ENCODE results near the gene PRPS1L1.

Gene PRPS1L1

DNA sequence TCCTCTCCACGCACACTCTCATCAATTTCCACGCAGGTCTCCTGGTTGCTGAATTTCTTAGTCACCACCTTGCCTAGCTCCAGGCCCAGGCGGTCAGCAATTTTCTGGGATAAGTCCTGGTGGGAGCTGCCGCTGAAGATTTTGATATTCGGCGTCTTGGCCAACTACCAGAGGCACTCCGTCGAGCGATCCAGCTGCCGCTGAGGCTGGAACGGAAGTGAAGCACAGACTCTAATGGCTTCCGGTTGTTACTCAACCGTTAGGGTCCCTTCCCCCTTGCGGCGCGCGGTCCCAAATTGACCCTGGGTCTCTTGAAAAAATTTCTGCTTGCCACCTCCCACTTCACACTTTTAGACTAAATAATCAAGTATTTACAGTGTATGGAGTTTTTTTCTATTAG is at the start of gene PRPS1L1:
PRPS1L1 (minus strand) TSS at position 219 of the 400 bp plus-strand sequence.
- DNase-seq: no peak

DNA sequence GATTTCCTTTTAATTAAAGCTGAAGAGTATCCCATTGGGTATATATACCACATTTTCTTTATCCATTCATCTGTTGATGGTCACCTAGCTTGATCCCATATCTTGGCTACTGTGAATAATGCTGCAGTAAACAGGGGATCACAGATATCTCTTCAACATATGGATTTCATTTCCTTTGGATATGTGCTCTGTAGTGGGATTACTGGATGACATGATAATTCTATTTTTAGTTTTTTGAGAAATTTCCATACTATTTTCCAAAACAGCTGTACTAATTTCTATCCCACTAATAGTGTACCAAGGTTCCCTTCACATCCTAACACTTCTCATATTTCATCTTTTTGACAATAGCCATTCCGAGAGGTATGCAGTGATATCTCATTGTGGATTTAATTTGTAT is 48.8 kb upstream of the PRPS1L1 start:
- DNase-seq: no peak

DNA sequence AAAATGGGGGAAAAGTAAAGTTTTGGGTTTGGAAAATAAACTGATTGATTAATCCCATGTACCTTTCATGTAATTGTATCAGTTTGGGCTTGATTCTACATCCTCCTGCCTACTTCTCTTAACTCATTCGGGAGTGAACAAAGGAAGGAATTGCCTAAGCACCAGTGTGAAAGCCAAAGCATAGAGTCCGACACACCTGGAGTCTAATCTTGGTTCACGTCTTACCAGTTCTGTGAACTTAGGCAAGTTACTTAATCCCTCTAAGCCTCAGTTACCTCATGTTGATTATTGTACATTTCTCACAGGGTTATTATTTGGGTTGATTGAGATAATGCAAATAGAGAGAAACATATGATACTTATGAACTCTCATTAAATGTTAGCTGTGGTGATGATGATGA is 41.1 kb upstream of the PRPS1L1 start:
- no peak for DNase-seq

DNA sequence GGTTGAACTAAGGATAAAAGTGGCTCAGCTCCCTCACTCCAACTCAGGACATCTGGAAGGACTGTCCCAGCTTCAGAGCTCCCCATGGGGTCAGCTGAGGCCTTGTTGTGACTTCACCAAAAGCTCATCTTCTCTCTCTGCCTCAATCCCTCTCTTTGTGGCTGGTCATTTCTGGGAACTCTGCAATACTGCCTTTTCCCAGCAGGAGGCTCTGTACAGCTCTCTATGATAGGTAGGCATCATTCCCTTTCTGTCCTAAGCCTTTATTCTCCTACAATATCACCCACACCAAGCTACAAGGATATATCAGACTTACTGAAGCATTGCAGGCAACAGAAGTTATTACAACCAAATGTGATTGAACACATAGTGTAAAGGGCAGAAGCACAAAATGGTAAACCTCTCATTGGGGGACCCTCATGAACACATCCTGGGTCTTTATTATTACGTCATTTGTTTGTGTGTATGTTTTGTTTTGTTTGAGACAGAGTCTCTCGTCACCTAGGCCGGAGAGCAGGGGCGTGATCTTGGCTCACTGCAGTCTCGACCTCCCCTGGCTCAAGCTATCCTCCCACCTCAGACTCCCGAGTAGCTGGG is 36.7 kb upstream of the PRPS1L1 start:
- no peak for DNase-seq

DNA sequence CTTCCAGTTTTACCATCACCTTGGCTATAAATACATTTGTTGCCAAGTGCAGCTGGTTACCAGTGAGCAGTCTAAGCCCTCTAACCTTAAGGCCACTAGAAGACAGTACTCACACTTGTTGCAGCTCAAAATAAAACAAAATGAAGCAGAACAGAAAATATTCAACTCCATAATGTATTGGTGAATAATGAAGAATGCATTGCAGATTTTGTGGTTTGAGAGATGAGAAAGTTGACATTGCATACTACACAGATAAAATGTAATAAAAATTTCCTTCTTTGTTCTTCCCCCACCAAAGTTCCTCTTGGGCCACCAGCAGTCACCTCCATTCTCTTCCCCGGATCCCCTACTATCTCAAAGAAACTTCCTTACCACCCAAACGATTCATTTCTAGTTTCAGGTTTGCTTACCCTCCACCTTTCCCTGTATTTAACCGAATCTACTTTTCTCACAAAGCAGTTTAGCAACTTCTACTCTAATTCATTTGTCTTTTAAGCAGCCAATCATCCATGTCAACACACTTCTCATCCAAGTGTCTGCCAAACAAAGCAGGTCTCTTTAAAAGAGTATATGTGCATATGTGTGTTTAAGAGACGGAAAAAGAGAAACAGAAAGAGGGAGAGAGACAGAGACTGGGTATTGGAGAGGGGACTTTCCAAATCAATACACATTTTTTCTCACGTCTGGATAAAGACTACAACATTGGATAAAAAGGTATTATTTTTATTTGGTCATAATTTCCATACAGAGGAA is 35.7 kb upstream of the PRPS1L1 start:
- DNase-seq: no peak

DNA sequence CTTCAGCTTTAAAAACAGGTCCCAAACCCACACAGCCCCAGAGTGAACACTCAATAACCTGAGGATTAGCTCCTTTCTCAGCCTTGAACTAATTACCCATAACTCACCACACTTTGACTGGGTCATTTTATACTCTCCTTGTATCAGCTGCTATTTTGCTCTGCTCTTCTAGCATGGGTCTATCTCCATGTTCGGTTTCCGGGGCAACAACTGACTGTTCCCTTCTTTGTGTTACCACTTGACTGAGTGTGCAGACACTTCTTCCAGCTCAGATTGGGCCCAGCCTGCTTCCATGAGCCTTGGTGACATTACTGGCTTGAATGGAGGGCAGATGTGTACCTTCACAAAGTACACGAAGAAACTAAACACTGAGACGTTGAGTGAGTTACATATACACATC is 31.5 kb upstream of the PRPS1L1 start:
- DNase-seq: no peak

DNA sequence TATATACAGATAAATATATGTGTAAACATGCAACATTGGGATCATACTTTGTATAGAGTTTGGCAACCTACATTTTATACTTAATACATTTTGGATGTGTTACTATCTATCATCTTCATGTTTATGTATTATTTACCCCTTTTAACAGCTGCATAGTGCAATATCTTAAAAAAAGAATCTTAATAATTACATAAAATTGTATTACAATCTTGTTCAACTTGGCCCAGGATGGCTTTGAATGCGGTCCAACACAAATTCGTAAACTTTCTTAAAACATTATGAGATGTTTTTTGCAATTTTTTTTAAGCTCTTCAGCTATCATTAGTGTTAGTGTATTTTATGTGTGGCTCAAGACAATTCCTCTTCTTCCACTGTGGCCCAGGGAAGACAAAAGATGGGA is 26.3 kb upstream of the PRPS1L1 start:
- no peak for DNase-seq

DNA sequence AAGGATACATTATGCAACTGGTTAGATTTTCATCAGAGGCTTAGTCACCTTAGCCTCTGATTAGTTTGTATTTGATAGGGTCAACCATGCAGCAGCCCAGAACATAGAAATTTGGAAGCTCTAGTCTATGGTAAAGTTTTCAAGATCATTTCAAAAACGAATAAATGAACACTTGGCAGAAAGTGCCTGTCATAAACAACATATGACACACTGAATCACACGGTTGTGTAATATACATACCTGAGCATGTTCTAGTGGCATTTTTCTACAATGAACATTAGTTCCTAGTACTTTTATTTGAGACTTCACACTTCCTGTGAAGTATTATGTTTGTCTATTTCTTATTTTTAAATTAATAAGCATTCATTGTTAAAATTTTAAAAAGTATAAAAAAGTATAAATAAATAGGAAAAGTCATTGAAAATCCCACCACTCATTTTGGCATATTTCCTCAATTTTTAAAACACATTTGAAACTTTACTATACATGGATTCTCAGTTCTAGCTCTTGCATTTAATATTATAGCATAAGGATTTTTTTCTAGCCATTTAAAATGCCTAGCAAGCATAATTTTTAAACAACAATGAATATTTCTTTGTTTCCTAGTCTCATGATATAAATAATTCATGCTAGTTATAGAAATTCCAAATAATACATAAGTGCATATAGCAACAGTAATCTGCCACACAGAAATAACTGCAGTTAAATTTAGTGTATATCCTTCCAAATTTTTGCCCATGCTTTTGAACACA is 25.7 kb upstream of the PRPS1L1 start:
- no peak for DNase-seq

DNA sequence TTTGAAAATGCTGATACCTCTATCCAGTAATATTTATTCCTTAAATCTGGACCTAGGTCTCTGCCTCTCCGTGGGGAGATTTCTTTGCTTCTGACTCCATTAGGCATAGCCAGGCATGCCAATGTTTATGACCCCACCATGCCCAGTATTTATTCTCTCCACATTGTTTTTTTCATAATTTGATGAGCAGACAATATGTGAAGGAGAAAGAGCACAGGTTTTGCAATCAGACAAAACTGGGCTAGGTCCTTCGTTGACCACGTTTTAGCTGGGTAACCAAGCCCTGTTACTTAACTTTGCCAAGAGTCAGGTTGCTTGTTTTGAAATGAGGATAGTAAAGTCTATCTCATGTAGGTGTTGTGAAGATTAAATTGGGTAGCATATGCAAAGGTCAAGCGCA is 21.6 kb upstream of the PRPS1L1 start:
- DNase-seq: no peak

DNA sequence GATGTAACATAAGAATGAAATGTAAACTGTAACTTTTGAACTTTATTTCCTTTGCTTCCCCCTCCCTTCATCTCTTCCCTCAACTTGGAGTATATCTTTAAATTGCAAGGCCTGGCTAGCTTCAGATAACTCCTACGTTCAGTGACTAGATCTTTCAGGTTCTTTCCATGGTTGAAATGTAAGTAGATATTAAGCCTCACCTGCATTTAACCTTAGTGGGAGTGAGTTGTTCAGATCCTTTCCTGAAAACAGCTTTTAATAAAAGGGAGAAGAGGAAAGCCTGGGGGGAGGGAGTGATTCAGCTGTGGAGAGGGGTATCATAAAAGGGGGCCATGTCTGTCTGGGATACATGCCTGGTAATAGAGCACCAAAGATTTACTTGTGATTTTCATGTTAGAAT is 19.0 kb upstream of the PRPS1L1 start:
- no peak for DNase-seq

DNA sequence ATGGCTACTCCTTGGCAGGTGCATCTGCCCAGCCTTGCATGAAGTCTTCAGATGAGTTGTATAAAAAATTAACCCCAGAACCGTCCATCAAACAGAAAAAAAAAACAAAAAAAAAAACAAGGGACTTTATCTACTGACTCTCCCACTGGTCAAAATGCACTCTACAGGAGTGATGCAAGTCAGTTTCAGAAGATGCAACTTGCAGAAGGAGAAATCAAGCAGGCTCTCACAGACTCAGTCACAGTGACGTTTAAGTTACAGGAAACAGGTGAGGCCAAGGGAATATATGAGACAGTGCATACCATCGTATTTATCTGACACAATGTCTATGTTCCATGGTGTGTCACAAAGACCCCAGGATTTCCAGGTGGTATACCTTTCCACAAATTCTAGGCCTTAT is 17.5 kb upstream of the PRPS1L1 start:
- DNase-seq: no peak

DNA sequence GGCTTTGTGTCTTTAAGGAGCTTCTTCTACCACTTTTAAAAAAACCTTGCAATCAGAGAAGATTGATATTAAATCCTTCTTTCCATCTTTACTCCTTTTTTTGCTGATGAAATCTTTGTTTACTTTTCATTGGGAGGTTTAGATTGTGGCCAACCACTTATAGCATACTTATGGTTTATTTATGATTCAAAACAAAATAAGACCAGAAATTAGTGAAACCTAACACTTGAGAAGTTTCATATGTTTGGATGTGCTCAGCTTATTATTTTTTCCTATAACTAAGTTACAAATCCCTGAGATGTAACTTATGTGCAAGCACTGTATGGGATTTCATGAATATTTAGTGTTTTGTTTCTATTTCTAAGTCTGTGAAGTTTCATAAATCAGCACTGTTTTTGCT is 13.5 kb upstream of the PRPS1L1 start:
- no peak for DNase-seq

DNA sequence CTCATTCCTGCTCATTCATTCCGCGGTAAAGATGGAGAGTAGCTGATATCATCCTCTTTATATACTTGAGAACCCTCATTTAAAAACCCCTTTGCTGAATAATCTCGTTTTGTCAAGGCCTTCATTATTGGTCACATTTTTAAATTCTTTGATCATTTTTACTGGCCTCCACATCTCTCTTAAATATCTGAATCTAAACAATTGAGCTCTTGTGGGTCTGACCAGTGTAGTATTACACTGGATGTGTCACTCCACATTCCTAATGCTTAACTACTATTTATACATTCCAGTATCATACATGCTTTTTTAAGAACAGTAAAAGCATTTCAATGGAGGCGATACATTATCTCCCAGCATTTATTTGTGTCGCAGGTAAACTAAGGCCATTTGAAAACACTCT is 12.6 kb upstream of the PRPS1L1 start:
- no peak for DNase-seq

DNA sequence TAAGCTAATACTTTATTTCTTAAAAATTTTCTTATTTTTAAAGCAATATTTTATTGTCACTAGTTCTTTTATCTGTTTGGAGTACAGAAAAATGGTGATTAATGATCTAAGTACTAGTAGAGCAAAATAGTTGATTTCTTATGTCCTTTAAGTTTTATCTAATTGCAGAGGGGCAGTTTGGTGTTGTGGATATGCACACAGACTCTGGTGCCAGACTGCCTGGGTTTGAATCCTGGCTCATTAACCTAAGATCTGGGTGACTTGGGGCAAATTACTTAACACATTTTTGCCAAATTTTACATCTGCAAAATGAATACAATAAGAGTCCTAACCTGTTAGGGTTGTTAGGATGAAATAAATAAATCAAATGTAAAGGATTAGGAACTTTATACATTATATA is 10.7 kb upstream of the PRPS1L1 start:
- DNase-seq: no peak

DNA sequence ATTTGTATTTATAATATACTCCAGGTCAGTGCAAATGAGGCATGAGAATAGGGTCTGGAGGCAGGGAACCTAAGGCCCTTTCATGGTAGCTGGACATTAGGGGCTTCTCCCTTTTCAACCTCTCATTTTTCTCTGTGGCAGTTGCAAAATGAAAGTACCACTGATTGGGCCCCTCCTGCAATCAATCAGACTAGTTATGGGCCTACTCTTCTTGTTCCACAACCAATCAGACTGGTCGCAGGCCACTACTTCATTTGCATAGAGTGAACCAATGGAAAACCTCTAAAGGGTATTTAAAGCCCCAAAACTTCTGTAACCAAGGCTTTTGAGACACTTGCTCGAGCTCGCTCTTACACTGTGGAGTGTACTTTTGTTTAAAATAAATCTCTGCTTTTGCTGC is 10.0 kb upstream of the PRPS1L1 start:
- DNase-seq: no peak

DNA sequence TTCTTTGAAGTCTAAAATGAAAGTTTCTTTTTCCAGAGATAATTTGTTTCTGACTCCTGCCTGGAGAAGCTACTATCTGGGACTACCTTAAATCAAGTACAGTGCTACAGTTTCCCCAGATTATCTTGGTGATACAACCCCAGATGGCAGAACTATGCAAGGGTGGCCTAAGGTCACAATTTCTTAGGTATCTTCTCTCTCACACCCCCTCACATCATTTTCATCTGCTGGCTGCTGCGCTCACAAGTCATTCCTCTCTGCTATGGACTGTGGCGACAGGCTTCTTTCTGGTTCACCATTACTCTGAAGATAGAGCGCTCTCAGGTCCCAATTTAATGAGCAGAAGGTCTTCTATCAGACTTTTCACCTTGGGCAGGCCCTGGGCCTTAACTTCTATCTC is 9.1 kb upstream of the PRPS1L1 start:
- DNase-seq: no peak

DNA sequence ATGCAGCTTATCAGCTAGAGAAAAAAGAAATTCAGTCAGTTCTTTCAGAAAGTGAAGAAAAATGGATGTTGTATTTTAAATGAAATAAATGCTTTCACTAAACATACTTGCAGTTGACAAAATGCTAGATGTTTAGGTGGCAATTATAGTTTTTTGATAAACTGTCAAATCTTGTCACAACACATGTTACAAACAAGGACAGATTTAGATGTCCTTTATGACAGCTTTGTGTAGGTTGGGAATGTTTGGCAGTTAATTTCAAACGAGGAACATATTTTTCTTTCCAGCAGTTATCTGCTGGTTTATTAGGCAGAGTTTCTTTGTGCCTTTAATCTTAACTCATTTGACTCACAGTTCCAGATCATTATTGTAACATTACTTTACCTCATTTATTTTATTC is 3.1 kb upstream of the PRPS1L1 start:
- DNase-seq: no peak

DNA sequence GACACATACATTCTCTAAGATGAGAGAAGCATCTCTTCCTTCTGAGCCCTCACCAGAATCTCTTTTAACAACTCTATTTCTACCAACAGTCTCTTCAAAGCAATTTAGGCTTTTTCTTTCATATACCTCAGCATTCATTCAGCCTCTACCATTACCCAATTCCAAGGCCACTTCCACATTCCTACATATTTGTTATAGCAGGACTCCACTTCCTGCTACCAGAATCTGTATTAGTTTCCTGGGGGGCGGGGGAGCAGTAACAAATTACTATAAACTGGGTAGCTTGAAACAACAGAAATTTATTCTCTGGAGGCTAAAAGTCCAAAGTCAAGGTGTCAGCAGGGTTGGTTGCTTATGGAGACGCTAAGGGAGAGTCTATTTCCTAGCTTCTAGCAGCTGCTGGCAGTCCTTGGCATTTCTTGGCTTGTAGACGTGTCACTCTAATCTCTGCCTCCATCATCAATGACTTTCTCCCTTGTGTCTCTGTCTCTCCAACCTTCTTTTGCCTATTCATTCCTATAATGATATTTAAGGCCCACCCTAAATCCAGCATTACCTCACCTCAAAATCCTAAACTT is 7.4 kb downstream of the PRPS1L1 start:
- DNase-seq: no peak

DNA sequence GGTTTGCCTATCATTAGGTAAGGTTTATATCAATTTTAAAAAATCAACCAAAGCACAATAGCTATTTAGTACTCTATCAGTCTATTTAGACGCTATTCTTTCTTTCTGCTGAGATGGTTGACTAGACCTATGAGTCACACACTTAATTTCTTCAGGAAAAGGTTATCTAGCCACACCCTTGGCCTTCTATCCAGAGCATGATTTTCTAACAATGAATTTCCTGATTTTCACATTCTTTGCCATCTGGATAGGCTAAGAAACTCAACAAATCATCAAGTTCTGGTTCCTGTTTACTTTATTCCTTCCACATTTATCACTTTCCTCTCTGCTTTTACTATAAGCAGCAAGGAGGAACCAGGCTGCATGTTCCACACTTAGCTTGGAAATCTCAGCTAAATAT is 8.1 kb downstream of the PRPS1L1 start:
- no peak for DNase-seq

DNA sequence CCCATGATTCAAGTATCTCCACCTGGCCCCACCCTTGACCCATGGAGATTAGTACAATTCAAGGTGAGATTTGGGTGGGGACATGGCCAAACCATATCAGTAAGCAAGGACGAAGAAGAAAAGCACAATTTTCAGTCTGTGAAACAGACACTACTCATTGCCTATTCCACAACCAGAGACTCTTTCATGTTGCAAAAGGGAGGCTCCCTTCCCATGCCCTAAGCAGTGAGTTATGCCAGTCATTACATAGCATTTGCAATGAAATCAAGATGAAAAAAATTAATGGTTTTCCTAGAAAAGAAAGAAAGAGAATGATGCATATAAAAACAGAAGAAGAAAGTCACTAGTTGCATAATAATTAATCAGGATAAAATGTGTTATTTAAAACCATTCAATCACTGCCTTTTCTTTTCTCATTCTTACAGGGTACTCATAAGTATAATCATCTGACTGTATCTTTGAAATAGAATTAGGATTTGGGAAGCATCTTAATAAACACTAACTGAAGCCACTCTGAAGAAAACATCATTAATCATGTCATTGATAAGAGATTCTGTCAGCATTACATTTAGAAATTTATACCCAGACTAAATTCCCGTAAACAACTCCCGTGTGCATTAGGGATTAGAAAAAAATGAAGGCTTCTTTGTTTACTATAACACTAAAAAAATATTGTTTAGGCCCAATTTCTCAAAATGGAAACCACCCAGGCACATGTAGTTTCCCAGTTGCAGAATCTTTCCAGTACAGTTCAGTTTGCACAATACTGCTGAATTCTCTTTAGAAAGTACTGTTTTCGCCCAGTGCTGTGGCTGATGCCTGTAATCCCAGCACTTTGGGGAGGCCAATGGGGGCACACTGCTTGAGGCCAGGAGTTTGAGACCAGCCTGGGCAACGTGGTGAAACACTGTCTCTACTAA is 9.1 kb downstream of the PRPS1L1 start:
- no peak for DNase-seq

DNA sequence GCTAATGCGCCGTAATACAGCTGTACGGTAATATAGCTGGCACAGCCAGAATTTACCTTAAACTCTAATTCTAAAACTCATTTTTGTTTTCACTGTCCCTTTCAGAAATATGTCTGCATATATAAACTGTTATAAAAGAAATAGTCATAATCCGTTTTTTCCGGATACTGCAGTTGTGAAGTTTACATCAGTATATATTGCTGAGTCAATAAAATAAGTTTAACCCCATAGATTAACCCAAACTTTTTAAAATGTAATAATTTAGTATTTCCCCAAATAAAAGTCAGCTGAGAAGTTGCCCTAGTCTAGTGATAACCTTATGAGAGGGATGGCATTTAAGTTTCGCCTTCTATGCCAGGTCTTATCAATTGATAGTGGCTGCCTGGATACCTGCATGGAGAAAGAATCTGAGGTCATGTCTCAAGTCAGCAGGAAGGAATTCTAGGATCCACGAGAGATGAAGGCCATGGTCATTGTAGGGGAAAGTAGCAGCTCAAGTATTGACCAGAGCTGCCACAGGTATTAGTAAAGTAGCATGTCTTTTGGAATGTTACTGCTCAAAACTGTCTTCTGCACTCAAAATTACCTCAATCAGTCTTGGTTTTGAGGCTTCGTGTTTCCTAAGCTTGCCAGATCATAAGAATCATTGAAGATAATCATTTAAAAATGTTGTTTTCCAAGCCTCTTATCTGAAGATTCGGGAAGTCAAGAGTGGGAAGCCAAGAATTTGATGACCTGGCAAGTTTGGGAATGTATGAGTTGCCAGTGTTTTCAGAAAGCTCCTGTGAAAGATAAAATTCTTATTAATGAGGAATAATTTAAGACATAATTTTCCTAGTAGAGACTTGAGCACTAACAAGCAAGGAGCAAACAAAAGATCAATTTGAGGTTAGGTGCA is 10.8 kb downstream of the PRPS1L1 start:
- DNase-seq: no peak

DNA sequence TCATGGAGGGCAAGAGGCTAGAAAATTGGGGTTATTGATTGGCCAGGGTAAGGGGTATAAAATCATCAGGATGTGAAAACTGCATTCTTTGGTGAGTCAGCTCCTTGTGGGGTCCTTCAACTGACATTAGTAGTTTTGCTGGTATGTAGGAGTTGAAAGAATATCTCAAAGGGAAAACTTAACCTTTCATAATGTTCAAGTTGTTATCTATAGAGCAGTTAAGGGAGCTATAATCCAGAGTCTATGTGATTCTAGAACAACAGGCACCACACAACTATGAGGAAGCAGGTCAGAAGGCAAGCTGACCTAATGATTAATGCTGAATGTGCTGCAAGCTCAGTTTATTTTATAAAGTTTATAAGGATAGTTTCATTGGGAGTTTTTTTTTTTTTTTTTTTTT is 13.7 kb downstream of the PRPS1L1 start:
- no peak for DNase-seq
